MM.1S (cell line): Measurements from ENCODE around the gene PPP1R12B.
"Not testable (repeated sequence)": the region's sequence is repeated elsewhere in the genome, so short reads cannot be mapped to it uniquely, and the experiment has no call there.

Source experiments
- EZH2phosphoT487 ChIP-seq: fragments of 300-600 bp; sonication (generic); IDR thresholded peaks from 2 replicates; pipeline ENCODE4 v1.6.1; 2018; ENCODE audit warnings: antibody characterized with exemption, low read length
- TF ChIP-seq, protein P1 (sequence below): fragments of 300-600 bp; sonication (generic); IDR thresholded peaks from 2 replicates; pipeline ENCODE4 v1.5.1; 2016; ENCODE audit warnings: antibody characterized with exemption, low read length, mixed read lengths

DNA sequence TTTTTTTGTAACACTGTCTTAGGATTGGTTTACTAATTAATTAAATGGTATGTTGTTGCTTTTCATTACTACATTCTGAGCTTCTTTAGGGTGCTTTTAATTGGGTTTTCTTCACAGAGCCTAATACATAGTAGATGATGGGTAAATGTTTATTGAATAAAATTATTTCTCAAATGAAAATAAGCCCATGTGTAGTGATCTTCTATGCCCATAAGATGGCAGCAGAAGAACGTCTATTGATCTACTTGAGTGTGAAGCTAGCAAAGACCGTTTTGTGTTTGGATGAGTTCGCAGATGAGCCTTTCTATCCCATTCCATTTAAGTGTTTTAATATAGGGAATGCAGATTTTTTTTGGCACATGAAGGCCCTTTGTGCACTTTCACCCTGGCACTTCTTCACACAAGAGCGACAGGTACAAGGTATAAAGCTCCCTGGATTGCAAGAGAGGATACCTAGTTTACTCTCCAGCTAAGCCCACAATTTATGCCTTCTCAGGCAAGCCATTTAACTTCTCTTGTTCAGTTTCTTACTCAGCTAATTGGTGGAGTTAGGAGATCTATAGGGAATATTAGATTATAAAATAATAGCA is 115.7 kb downstream of the PPP1R12B start:
- TF ChIP-seq, protein P1, sequence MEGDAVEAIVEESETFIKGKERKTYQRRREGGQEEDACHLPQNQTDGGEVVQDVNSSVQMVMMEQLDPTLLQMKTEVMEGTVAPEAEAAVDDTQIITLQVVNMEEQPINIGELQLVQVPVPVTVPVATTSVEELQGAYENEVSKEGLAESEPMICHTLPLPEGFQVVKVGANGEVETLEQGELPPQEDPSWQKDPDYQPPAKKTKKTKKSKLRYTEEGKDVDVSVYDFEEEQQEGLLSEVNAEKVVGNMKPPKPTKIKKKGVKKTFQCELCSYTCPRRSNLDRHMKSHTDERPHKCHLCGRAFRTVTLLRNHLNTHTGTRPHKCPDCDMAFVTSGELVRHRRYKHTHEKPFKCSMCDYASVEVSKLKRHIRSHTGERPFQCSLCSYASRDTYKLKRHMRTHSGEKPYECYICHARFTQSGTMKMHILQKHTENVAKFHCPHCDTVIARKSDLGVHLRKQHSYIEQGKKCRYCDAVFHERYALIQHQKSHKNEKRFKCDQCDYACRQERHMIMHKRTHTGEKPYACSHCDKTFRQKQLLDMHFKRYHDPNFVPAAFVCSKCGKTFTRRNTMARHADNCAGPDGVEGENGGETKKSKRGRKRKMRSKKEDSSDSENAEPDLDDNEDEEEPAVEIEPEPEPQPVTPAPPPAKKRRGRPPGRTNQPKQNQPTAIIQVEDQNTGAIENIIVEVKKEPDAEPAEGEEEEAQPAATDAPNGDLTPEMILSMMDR = peak; percentile 60
- not testable (repeated sequence) for TF ChIP-seq EZH2phosphoT487
